SK-N-SH (cell line): ENCODE data around the gene TJP1. TPM values are rescaled to one million over a fixed set of nuclear protein-coding genes. Genes with fewer than 3 reads are reported as not detected.

Experiments used
- CTCF ChIA-PET: fragments of 300-600, 350-600 bp; formaldehyde crosslinking; extraction: SDS; loops from one replicate; lab custom pipeline; 2021; lab: Yijun Ruan, JAX
- POLR2A ChIA-PET: fragments of 350-600 bp; sonication (Branson Sonifier 250); formaldehyde crosslinking; extraction: SDS; loops from one replicate; lab custom pipeline; 2020; ENCODE audit warnings: antibody characterized with exemption, inconsistent platforms; lab: Yijun Ruan, JAX
- DNase-seq: peaks from one replicate; pipeline ENCODE4 v3.0.0; 2012
- H2AFZ ChIP-seq: fragments of 200-600 bp; sonication (generic); 2 replicates; pipeline ENCODE4 v1.8.1; 2016; ENCODE audit warnings: antibody characterized with exemption, mild to moderate bottlenecking, low read depth
- H3F3A ChIP-seq: fragments of 200-600 bp; sonication (generic); replicated peaks from 2 replicates; pipeline ENCODE3; 2016; ENCODE audit warnings: antibody characterized with exemption, mild to moderate bottlenecking; ENCODE audit not compliant: insufficient read depth
- H3K27ac ChIP-seq, 2 experiments: fragments of 200-500 bp in 1 of 2; fragments of 200-600 bp in 1 of 2; sonication (Bioruptor generic) in 1 of 2; sonication (generic), shearing (Covaris generic) in 1 of 2; 2 replicates each; pipeline versions ENCODE4 v1.5.1 to v1.6.1; 2014 to 2016; ENCODE audit warnings: low read depth in 2 of 2, inconsistent platforms in 1 of 2, low read length in 1 of 2, mild to moderate bottlenecking in 1 of 2, mixed read lengths in 1 of 2
- H3K27me3 ChIP-seq: fragments of 200-600 bp; sonication (generic), shearing (Covaris generic); 2 replicates; pipeline ENCODE4 v1.6.1; 2016; ENCODE audit warnings: mixed run types; ENCODE audit not compliant: insufficient read depth
- H3K36me3 ChIP-seq, 2 experiments: fragments of 200-500 bp in 1 of 2; fragments of 200-600 bp in 1 of 2; sonication (Bioruptor generic) in 1 of 2; sonication (generic) in 1 of 2; replicated peaks in 1 of 2; 2 replicates each; pipeline versions ENCODE3 to v1.5.1; 2014 to 2016; ENCODE audit warnings: low read length in 1 of 2, mild to moderate bottlenecking in 1 of 2; ENCODE audit not compliant: insufficient read depth in 2 of 2, control insufficient read depth in 1 of 2
- H3K4me1 ChIP-seq, 2 experiments: fragments of 200-500 bp in 1 of 2; fragments of 200-600 bp in 1 of 2; sonication (Bioruptor generic) in 1 of 2; sonication (generic), shearing (Covaris generic) in 1 of 2; 2 replicates each; pipeline versions ENCODE4 v1.5.1 to v1.6.1; 2014 to 2016; ENCODE audit warnings: low read depth in 1 of 2, low read length in 1 of 2, mixed run types in 1 of 2; ENCODE audit not compliant: insufficient read depth in 2 of 2, control insufficient read depth in 1 of 2
- H3K4me2 ChIP-seq: fragments of 200-600 bp; sonication (generic), shearing (Covaris generic); 2 replicates; pipeline ENCODE4 v1.6.1; 2017; ENCODE audit warnings: mixed run types
- H3K4me3 ChIP-seq, 2 experiments: fragments of 200-500 bp in 1 of 2; fragments of 200-600 bp in 1 of 2; sonication (Bioruptor generic) in 1 of 2; sonication (generic), shearing (Covaris generic) in 1 of 2; 2 replicates each; pipeline versions ENCODE4 v1.5.1 to v1.8.1; 2014 to 2016; ENCODE audit warnings: low read depth in 2 of 2, inconsistent platforms in 1 of 2, low read length in 1 of 2, mild to moderate bottlenecking in 1 of 2, mixed read lengths in 1 of 2, moderate library complexity in 1 of 2
- H3K79me2 ChIP-seq: fragments of 200-600 bp; sonication (generic); 2 replicates; pipeline ENCODE4 v1.8.1; 2017; ENCODE audit warnings: mild to moderate bottlenecking; ENCODE audit not compliant: insufficient read depth
- H3K9ac ChIP-seq: fragments of 200-600 bp; sonication (generic); 2 replicates; pipeline ENCODE4 v1.6.1; 2017; ENCODE audit warnings: mixed run types
- H3K9me2 ChIP-seq: fragments of 200-600 bp; sonication (generic); 2 replicates; pipeline ENCODE4 v1.6.1; 2017; ENCODE audit warnings: mixed run types
- H3K9me3 ChIP-seq: fragments of 200-600 bp; sonication (generic); 2 replicates; pipeline ENCODE4 v1.6.1; 2017; ENCODE audit warnings: mixed run types, mild to moderate bottlenecking, moderate library complexity
- H4K20me1 ChIP-seq: fragments of 200-600 bp; sonication (generic); 2 replicates; pipeline ENCODE4 v1.6.1; 2017; ENCODE audit warnings: mild to moderate bottlenecking, mixed run types; ENCODE audit not compliant: insufficient read depth
- CTCF ChIP-seq: fragments of 200-600 bp; sonication (generic); IDR thresholded peaks from 2 replicates; pipeline ENCODE4 v1.6.1; 2017; ENCODE audit warnings: antibody characterized with exemption, mild to moderate bottlenecking, moderate library complexity
- ELF1 ChIP-seq: IDR thresholded peaks from 2 replicates; pipeline ENCODE4 v1.4.0; 2012
- EP300 ChIP-seq, 2 experiments: IDR thresholded peaks; 2 replicates each; pipeline versions ENCODE4 v1.4.0 to v1.6.1; 2012; ENCODE audit warnings: borderline replicate concordance in 1 of 2, low read depth in 1 of 2, low read length in 1 of 2
- FOSL2 ChIP-seq: IDR thresholded peaks from 2 replicates; pipeline ENCODE4 v1.4.0; 2012; ENCODE audit warnings: low read depth, mild to moderate bottlenecking, moderate library complexity, borderline replicate concordance
- GATA2 ChIP-seq: sonication (generic); formaldehyde crosslinking; IDR thresholded peaks from 2 replicates; pipeline ENCODE4 v1.5.0; 2020; ENCODE audit warnings: mild to moderate bottlenecking, missing genetic modification reagents
- IRF3 ChIP-seq: fragments of 150-350 bp; IDR thresholded peaks from 2 replicates; pipeline ENCODE4 v1.6.1; 2016; ENCODE audit warnings: mild to moderate bottlenecking, low read depth, low read length
- JUND ChIP-seq: IDR thresholded peaks from 2 replicates; pipeline ENCODE4 v1.4.0; 2012
- MAX ChIP-seq: IDR thresholded peaks from 2 replicates; pipeline ENCODE4 v1.4.0; 2012; ENCODE audit warnings: low read depth
- MEF2A ChIP-seq: IDR thresholded peaks from 2 replicates; pipeline ENCODE4 v1.4.0; 2012; ENCODE audit warnings: low read depth, borderline replicate concordance
- NFIC ChIP-seq: IDR thresholded peaks from 2 replicates; pipeline ENCODE4 v1.4.0; 2012; ENCODE audit warnings: borderline replicate concordance
- POLR2AphosphoS5 ChIP-seq: IDR thresholded peaks from 2 replicates; pipeline ENCODE4 v1.6.1; 2012; ENCODE audit warnings: low read depth, low read length
- RAD21 ChIP-seq: IDR thresholded peaks from 2 replicates; pipeline ENCODE4 v1.6.1; 2012; ENCODE audit warnings: mild to moderate bottlenecking, low read length
- RCOR1 ChIP-seq: fragments of 150-350 bp; IDR thresholded peaks from 2 replicates; pipeline ENCODE4 v1.6.1; 2017; ENCODE audit warnings: antibody characterized with exemption, low read length
- RXRA ChIP-seq: IDR thresholded peaks from 2 replicates; pipeline ENCODE4 v1.4.0; 2012; ENCODE audit warnings: low read depth, mild to moderate bottlenecking, borderline replicate concordance
- SMC3 ChIP-seq: IDR thresholded peaks from 2 replicates; pipeline ENCODE4 v1.6.1; 2012; ENCODE audit warnings: low read depth, low read length, improper control_type of control experiment
- TCF12 ChIP-seq: IDR thresholded peaks from 2 replicates; pipeline ENCODE4 v1.4.0; 2012
- USF2 ChIP-seq: fragments of 150-350 bp; IDR thresholded peaks from 2 replicates; pipeline ENCODE4 v1.6.1; 2017; ENCODE audit warnings: antibody characterized with exemption, low read length, low read depth, borderline replicate concordance
- YY1 ChIP-seq: IDR thresholded peaks from 2 replicates; pipeline ENCODE4 v1.4.0; 2012; ENCODE audit warnings: low read depth, mild to moderate bottlenecking
- ZBTB33 ChIP-seq: IDR thresholded peaks from 2 replicates; pipeline ENCODE4 v1.4.0; 2012; ENCODE audit warnings: low read depth, borderline replicate concordance
- WGBS: methylation state at CpG from one replicate; pipeline ENCODE4 v1.1.6; 2017; ENCODE audit warnings: low lambda C conversion rate; 5-methylcytosine and 5-hydroxymethylcytosine counted together
- polyA plus RNA-seq, 3 experiments: library from polyadenylated mRNA; depleted of rRNA; stranded (reverse); fragments of >200 nt; gene quantifications; 2 replicates each; pipeline ENCODE4 v1.2.3, GENCODE V29; 2012

TJP1 gene
- polyA plus RNA-seq, 1 of the 3 experiments (the other 2 are of a cell fraction) = 17.5 TPM

GRCh38 chr15:29747837-29748417 lies 74.3 kb downstream of the TJP1 start:
- no peaks in the 10 kb centered on the region for H3K27me3 ChIP-seq
- no peak overlapping the region for H3K27ac ChIP-seq
- TF ChIP-seq ELF1 (no peak), SMC3 (peak; percentile 22), GATA2 (CRISPR knock-in tag) (no peak), CTCF (peak; percentile 77), YY1 (no peak), RAD21 (peak; percentile 61), JUND (no peak), MEF2A (no peak)
- peaks cover 0 to 4% of the 10 kb centered on the region in 2 experiments for H3K36me3 ChIP-seq
- H3K9me2 ChIP-seq = no peaks in the 10 kb centered on the region
- H2AFZ ChIP-seq = no peak overlapping the region
- WGBS = 55% methylated on average over 3 of the region's 3 CpGs
- H3K4me2 ChIP-seq = no peak overlapping the region
- H3K9ac ChIP-seq = no peak overlapping the region
- H4K20me1 ChIP-seq = no peaks in the 10 kb centered on the region
- ChIA-PET POLR2A (no interaction called here), CTCF (interaction anchor here (0.6 to 7.4 kb wide), 27 partner anchors 10 to 326 kb away, joined by 3 to 104 read pairs (median 4); no protein-coding TSS in a partner anchor)
- no peaks in the 10 kb centered on the region for H3F3A ChIP-seq
- no peaks in the 10 kb centered on the region; a peak in 1 of 4 replicates for H3K4me1 ChIP-seq
- H3K4me3 ChIP-seq = no peak overlapping the region
- H3K9me3 ChIP-seq = no peaks in the 10 kb centered on the region
- peaks cover 21% of the 10 kb centered on the region; the same call in 1 of the 2 replicates for H3K79me2 ChIP-seq
- peak; percentile 17 for DNase-seq

- Histone ChIP-seq H3K27me3 (no peaks in the 10 kb centered on the region), H2AFZ (no peak overlapping the region), H3K4me3 (no peak overlapping the region), H3K4me2 (no peak overlapping the region), H3K36me3 (peaks cover 10 to 24% of the 10 kb centered on the region in 2 experiments), H4K20me1 (no peaks in the 10 kb centered on the region), H3F3A (peaks cover 5% of the 10 kb centered on the region), H3K9ac (no peak overlapping the region), H3K9me3 (no peaks in the 10 kb centered on the region), H3K4me1 (no peaks in the 10 kb centered on the region), H3K9me2 (no peaks in the 10 kb centered on the region), H3K27ac (no peak overlapping the region), H3K79me2 (peaks cover 9% of the 10 kb centered on the region; the same call in 1 of the 2 replicates)
- WGBS = 100% methylated on average over 3 of the region's 3 CpGs
- DNase-seq = no peak
- ChIA-PET CTCF (interaction anchor here (0.8 to 1.5 kb wide), 5 partner anchors 17 to 331 kb away, joined by 3 to 7 read pairs (median 4); no protein-coding TSS in a partner anchor), POLR2A (no interaction called here)
- TF ChIP-seq SMC3 (no peak), USF2 (no peak), NFIC (no peak), EP300 (IDR thresholded peaks at IDR 0.05; ENCODE audit: borderline replicate concordance in 1 of 2, low read depth in 1 of 2, low read length in 1 of 2) (no peak), IRF3 (no peak), RCOR1 (no peak), CTCF (no peak), MAX (no peak), POLR2AphosphoS5 (no peak), YY1 (no peak), MEF2A (no peak), FOSL2 (no peak), RXRA (no peak), TCF12 (no peak), JUND (no peak), ZBTB33 (no peak)
These were observed 78.8 kb downstream of the TJP1 start for GRCh38 chr15:29743475-29743874.
